Esophagus muscularis mucosa (tissue), 3 donors: ENCODE measurements around the gene R3HDM4.

Experiments used
- CTCF ChIP-seq, 3 experiments: fragments of 200-600 bp in 2 of 3; fragments of 450-650 bp in 1 of 3; sonication (generic) in 2 of 3; IDR thresholded peaks; one replicate each; pipeline ENCODE4 v1.5.1; 2017 to 2019; ENCODE audit warnings: antibody characterized with exemption in 3 of 3, mild to moderate bottlenecking in 2 of 3, moderate library complexity in 1 of 3
- POLR2A ChIP-seq: fragments of 450-650 bp; IDR thresholded peaks from one replicate; pipeline ENCODE4 v1.6.1; 2017; ENCODE audit warnings: antibody characterized with exemption, moderate library complexity, mild to moderate bottlenecking, low read depth
- POLR2AphosphoS5 ChIP-seq, 2 donors: sonication (generic); formaldehyde crosslinking; IDR thresholded peaks; one replicate each; pipeline ENCODE4 v1.6.1; 2017; ENCODE audit warnings: antibody characterized with exemption in 2 of 2

- no peak for TF ChIP-seq POLR2A
- TF ChIP-seq CTCF (IDR thresholded peaks at IDR 0.05): no peak
- TF ChIP-seq POLR2AphosphoS5 (IDR thresholded peaks at IDR 0.05): no peak
Measured at GRCh38 chr19:952049-952679, 39.1 kb upstream of the R3HDM4 start.
